Prostate gland (tissue), 2 donors: ENCODE data around the gene TBC1D22A.

ENCODE experiments used
- CTCF ChIP-seq, 4 experiments: fragments of 200-600 bp in 2 of 4; fragments of 450-650 bp in 2 of 4; sonication (generic) in 2 of 4; IDR thresholded peaks; 1 replicate in 3 of 4; 2 replicates in 1 of 4; pipeline ENCODE4 v1.5.1; 2016 to 2019; ENCODE audit warnings: antibody characterized with exemption in 4 of 4, mild to moderate bottlenecking in 2 of 4, moderate library complexity in 2 of 4
- POLR2A ChIP-seq: fragments of 450-650 bp; IDR thresholded peaks from one replicate; pipeline ENCODE4 v1.6.1; 2016; ENCODE audit warnings: antibody characterized with exemption, mild to moderate bottlenecking
- POLR2AphosphoS5 ChIP-seq: sonication (generic); formaldehyde crosslinking; IDR thresholded peaks from one replicate; pipeline ENCODE4 v1.6.1; 2017; ENCODE audit warnings: antibody characterized with exemption

- TF ChIP-seq POLR2AphosphoS5: no peak
- TF ChIP-seq CTCF (IDR thresholded peaks at IDR 0.05): no peak
- TF ChIP-seq POLR2A: no peak
Observed at GRCh38 chr22:46994983-46995382, 232.5 kb downstream of the TBC1D22A start.
